ENCODE data around the gene ILK. TPM values are rescaled to one million over a fixed set of nuclear protein-coding genes. Genes with fewer than 3 reads are reported as not detected.

Gene ILK
- total and polyA plus RNA-seq, 7 donors: 68.3 to 173 (median 90.3) TPM

DNA sequence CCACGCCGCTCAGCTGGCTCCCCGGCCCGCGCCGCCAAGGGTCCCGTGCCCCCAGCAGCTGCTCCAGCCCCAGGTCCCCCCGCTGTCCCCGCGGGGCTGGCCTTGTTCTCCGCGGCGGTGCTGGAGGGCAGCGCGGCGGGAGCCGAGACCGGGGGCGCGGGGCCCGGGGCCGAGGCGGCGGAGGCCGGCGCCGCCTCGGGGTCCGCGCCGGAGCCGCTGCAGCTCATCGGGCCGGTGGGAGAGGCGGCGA lies 8.3 kb downstream of the ILK start:
- Histone ChIP-seq H3K27me3 (ENCODE audit: insufficient read depth in 3 of 3, low read length in 2 of 3) (no peaks in the 10 kb centered on the region), H3K4me1 (peaks cover 35% of the 10 kb centered on the region), H3K27ac (peak overlapping the region; percentile 100), H3K36me3 (ENCODE audit: insufficient read depth in 1 of 2, low read depth in 1 of 2) (peaks cover 16 to 74% of the 10 kb centered on the region in 2 donors), H3K4me3 (peak overlapping the region; percentile 80), H3K9me3 (no peaks in the 10 kb centered on the region)
- 0% methylated on average over 12 to 36 of the region's 36 CpGs for WGBS, 3 donors
- ATAC-seq (no peak), DNase-seq (no peak)
- TF ChIP-seq, protein P1, sequence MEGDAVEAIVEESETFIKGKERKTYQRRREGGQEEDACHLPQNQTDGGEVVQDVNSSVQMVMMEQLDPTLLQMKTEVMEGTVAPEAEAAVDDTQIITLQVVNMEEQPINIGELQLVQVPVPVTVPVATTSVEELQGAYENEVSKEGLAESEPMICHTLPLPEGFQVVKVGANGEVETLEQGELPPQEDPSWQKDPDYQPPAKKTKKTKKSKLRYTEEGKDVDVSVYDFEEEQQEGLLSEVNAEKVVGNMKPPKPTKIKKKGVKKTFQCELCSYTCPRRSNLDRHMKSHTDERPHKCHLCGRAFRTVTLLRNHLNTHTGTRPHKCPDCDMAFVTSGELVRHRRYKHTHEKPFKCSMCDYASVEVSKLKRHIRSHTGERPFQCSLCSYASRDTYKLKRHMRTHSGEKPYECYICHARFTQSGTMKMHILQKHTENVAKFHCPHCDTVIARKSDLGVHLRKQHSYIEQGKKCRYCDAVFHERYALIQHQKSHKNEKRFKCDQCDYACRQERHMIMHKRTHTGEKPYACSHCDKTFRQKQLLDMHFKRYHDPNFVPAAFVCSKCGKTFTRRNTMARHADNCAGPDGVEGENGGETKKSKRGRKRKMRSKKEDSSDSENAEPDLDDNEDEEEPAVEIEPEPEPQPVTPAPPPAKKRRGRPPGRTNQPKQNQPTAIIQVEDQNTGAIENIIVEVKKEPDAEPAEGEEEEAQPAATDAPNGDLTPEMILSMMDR (IDR thresholded peaks at IDR 0.05): no peak
- intact Hi-C loops (cut with DNase I): loop anchor here (5.0 to 10.0 kb wide), 2 partner anchors 130 to 377 kb away; partner anchors contain the start of genes ARFIP2 (in 1 of the 2), CNGA4 (in 1 of the 2), FHIP1B (in 1 of the 2) and TIMM10B (in 1 of the 2)

- Histone ChIP-seq H3K27ac (peak within 1 kb of the TSS; percentile 100), H3K9me3 (no peaks in the 10 kb centered on the region), H3K36me3 (ENCODE audit: insufficient read depth in 1 of 2, low read depth in 1 of 2) (peaks cover 16 to 75% of the 10 kb centered on the region in 2 donors), H3K4me1 (peaks cover 30% of the 10 kb centered on the region), H3K27me3 (ENCODE audit: insufficient read depth in 3 of 3, low read length in 2 of 3) (no peaks in the 10 kb centered on the region), H3K4me3 (peak within 1 kb of the TSS; percentile 80)
- DNase-seq: peak; percentile 98 to 99
- TF ChIP-seq, protein P1 (IDR thresholded peaks at IDR 0.05): peak; percentile 42
- 0 to 1% (median 1%) methylated on average over 42 to 51 of the region's 51 CpGs for WGBS, 3 donors
- intact Hi-C loops (cut with DNase I): loop anchor here (5.0 to 10.0 kb wide), 2 partner anchors 130 to 378 kb away; partner anchors contain the start of genes ARFIP2 (in 1 of the 2), CNGA4 (in 1 of the 2), FHIP1B (in 1 of the 2) and TIMM10B (in 1 of the 2)
- peak; percentile 92 to 96 (median 93) for ATAC-seq
These were observed 8.9 kb downstream of the ILK start, which contains the start of gene TAF10 for GRCh38 chr11:6612213-6613041. TSS of gene TAF10 (minus strand) at chr11:6612216. CDS start at chr11:6612189, 27 bp downstream.

- WGBS, 3 donors: 90 to 96% (median 95%) methylated on average over 3 of the region's 3 CpGs
- DNase-seq (no peak), ATAC-seq (no peak)
- TF ChIP-seq, protein P1 (IDR thresholded peaks at IDR 0.05): no peak
- Histone ChIP-seq H3K4me1 (peaks cover 32% of the 10 kb centered on the region), H3K27ac (peak overlapping the region; percentile 100), H3K36me3 (ENCODE audit: insufficient read depth in 1 of 2, low read depth in 1 of 2) (peaks cover 9 to 64% of the 10 kb centered on the region in 2 donors), H3K9me3 (no peaks in the 10 kb centered on the region), H3K27me3 (ENCODE audit: insufficient read depth in 3 of 3, low read length in 2 of 3) (no peaks in the 10 kb centered on the region), H3K4me3 (peak overlapping the region; percentile 80)
- intact Hi-C loops (cut with DNase I): loop anchor here (5.0 to 10.0 kb wide), 2 partner anchors 131 to 379 kb away; partner anchors contain the start of genes ARFIP2 (in 1 of the 2), CNGA4 (in 1 of the 2), FHIP1B (in 1 of the 2) and TIMM10B (in 1 of the 2)
These were observed 9.9 kb downstream of the ILK start for GRCh38 chr11:6613496-6613895.

GRCh38 chr11:6614446-6614845 lies 10.9 kb downstream of the ILK start:
- Histone ChIP-seq H3K36me3 (ENCODE audit: insufficient read depth in 1 of 2, low read depth in 1 of 2) (peaks cover 8 to 55% of the 10 kb centered on the region in 2 donors), H3K9me3 (no peaks in the 10 kb centered on the region), H3K27ac (no peak overlapping the region), H3K27me3 (ENCODE audit: insufficient read depth in 3 of 3, low read length in 2 of 3) (no peaks in the 10 kb centered on the region), H3K4me3 (no peak overlapping the region), H3K4me1 (peaks cover 34% of the 10 kb centered on the region)
- ATAC-seq (no peak), DNase-seq (no peak)
- intact Hi-C loops (cut with DNase I): loop anchor here (5.0 to 10.0 kb wide), 2 partner anchors 132 to 380 kb away; partner anchors contain the start of genes ARFIP2 (in 1 of the 2), CNGA4 (in 1 of the 2), FHIP1B (in 1 of the 2) and TIMM10B (in 1 of the 2)
- WGBS, 3 donors: 71 to 83% (median 82%) methylated on average over 2 of the region's 2 CpGs
- TF ChIP-seq, protein P1 (IDR thresholded peaks at IDR 0.05): no peak
